Neuronal stem cell (in vitro differentiated cells): ENCODE measurements around the gene CIC. TPM values are rescaled to one million over a fixed set of nuclear protein-coding genes. Genes with fewer than 3 reads are reported as not detected.

Experiments
- DNase-seq: peaks from one replicate; pipeline ENCODE4 v3.0.0-alpha.2; 2013; ENCODE audit warnings: low spot score
- H2AFZ ChIP-seq: one replicate; pipeline ENCODE4 v1.6.1; 2013; ENCODE audit warnings: mild to moderate bottlenecking, low read length, inconsistent platforms
- H2AK5ac ChIP-seq: 2 replicates; pipeline ENCODE4 v1.6.1; 2013; ENCODE audit warnings: low read depth, mild to moderate bottlenecking, inconsistent platforms, low read length, moderate library complexity, mixed read lengths
- H2BK120ac ChIP-seq: 2 replicates; pipeline ENCODE4 v1.6.1; 2013; ENCODE audit warnings: low read depth, mild to moderate bottlenecking, inconsistent platforms, low read length, moderate library complexity, mixed read lengths
- H2BK12ac ChIP-seq: one replicate; pipeline ENCODE4 v1.6.1; 2013; ENCODE audit warnings: low read length, inconsistent platforms
- H2BK15ac ChIP-seq: 2 replicates; pipeline ENCODE4 v1.6.1; 2013; ENCODE audit warnings: mild to moderate bottlenecking, low read length, inconsistent platforms, mixed read lengths
- H2BK5ac ChIP-seq: one replicate; pipeline ENCODE4 v1.6.1; 2013; ENCODE audit warnings: inconsistent platforms, mild to moderate bottlenecking, low read length, moderate library complexity
- H3K14ac ChIP-seq: one replicate; pipeline ENCODE4 v1.6.1; 2013; ENCODE audit warnings: low read length, inconsistent platforms
- H3K18ac ChIP-seq: 2 replicates; pipeline ENCODE4 v1.6.1; 2013; ENCODE audit warnings: low read length, inconsistent platforms
- H3K23ac ChIP-seq: 2 replicates; pipeline ENCODE4 v1.6.1; 2013; ENCODE audit warnings: low read depth, mild to moderate bottlenecking, mixed read lengths, low read length, inconsistent platforms; ENCODE audit not compliant: poor library complexity
- H3K27ac ChIP-seq: replicated peaks from 3 replicates; pipeline ENCODE4 v1.5.1; 2013; ENCODE audit warnings: low read length, inconsistent platforms
- H3K27me3 ChIP-seq, 3 experiments: 2 replicates each; pipeline ENCODE4 v1.6.1; 2013; ENCODE audit warnings: low read length in 3 of 3, mild to moderate bottlenecking in 2 of 3, inconsistent platforms in 1 of 3, low read depth in 1 of 3, mixed read lengths in 1 of 3, moderate library complexity in 1 of 3; ENCODE audit not compliant: control insufficient read depth in 3 of 3, insufficient read depth in 3 of 3
- H3K36me3 ChIP-seq, 2 donors: replicated peaks in 1 of 2; 2 replicates each; pipeline ENCODE4 v1.6.1; 2013; ENCODE audit warnings: low read length in 2 of 2; ENCODE audit not compliant: control insufficient read depth in 2 of 2, insufficient read depth in 2 of 2
- H3K4ac ChIP-seq: 2 replicates; pipeline ENCODE4 v1.6.1; 2013; ENCODE audit warnings: inconsistent platforms, mild to moderate bottlenecking, low read length, moderate library complexity
- H3K4me1 ChIP-seq, 2 donors: 1 replicate in 1 of 2; 2 replicates in 1 of 2; pipeline ENCODE4 v1.6.1; 2013; ENCODE audit warnings: low read length in 2 of 2, low read depth in 1 of 2; ENCODE audit not compliant: control insufficient read depth in 2 of 2, insufficient read depth in 1 of 2
- H3K4me2 ChIP-seq: one replicate; pipeline ENCODE4 v1.6.1; 2013; ENCODE audit warnings: mild to moderate bottlenecking, low read length, inconsistent platforms; ENCODE audit not compliant: insufficient read depth, poor library complexity, severe bottlenecking
- H3K4me3 ChIP-seq, 2 donors: 2 replicates each; pipeline ENCODE4 v1.5.1; 2013; ENCODE audit warnings: low read length in 2 of 2, mild to moderate bottlenecking in 2 of 2, inconsistent platforms in 1 of 2, moderate library complexity in 1 of 2
- H3K79me1 ChIP-seq: one replicate; pipeline ENCODE4 v1.6.1; 2013; ENCODE audit warnings: low read depth, mild to moderate bottlenecking, inconsistent platforms, low read length, moderate library complexity
- H3K9ac ChIP-seq: one replicate; pipeline ENCODE4 v1.6.1; 2013; ENCODE audit warnings: mild to moderate bottlenecking, low read depth, low read length, inconsistent platforms; ENCODE audit not compliant: poor library complexity
- H3K9me3 ChIP-seq, 2 donors: replicated peaks in 1 of 2; 2 replicates each; pipeline versions ENCODE3 to v1.6.1; 2013; ENCODE audit warnings: low read length in 2 of 2, mild to moderate bottlenecking in 2 of 2, inconsistent platforms in 1 of 2, low read depth in 1 of 2, mixed read lengths in 1 of 2, moderate library complexity in 1 of 2; ENCODE audit not compliant: control insufficient read depth in 2 of 2, insufficient read depth in 1 of 2
- H4K8ac ChIP-seq: one replicate; pipeline ENCODE4 v1.6.1; 2013; ENCODE audit warnings: low read depth, mild to moderate bottlenecking, inconsistent platforms, low read length, moderate library complexity
- H4K91ac ChIP-seq: one replicate; pipeline ENCODE4 v1.6.1; 2013; ENCODE audit warnings: low read length, low read depth, mild to moderate bottlenecking, inconsistent platforms; ENCODE audit not compliant: poor library complexity
- WGBS, 2 donors: extraction: QIAGEN DNeasy Blood & Tissue Kit; methylation state at CpG; one replicate each; pipeline ENCODE4 v1.1.7; 2013; ENCODE audit warnings: missing lambda C conversion rate in 2 of 2, mixed read lengths in 1 of 2; ENCODE audit not compliant: insufficient read length in 2 of 2, insufficient replicate concordance in 1 of 2; ENCODE audit errors: extremely low coverage in 2 of 2; 5-methylcytosine and 5-hydroxymethylcytosine counted together
- polyA plus RNA-seq, 2 experiments: library from polyadenylated mRNA; stranded (reverse); fragments of 200-250 nt; gene quantifications; one replicate each; pipeline ENCODE4 v1.2.3, GENCODE V29; 2013

The CIC gene
- polyA plus RNA-seq (2013, experiment 1 of 2), result 38.5 TPM
- 37.8 TPM for polyA plus RNA-seq (2013, experiment 2 of 2)

GRCh38 chr19:42268704-42269477, at the start of gene CIC:
Gene CIC (plus strand): TSS chr19:42269252. CDS start chr19:42271784, 2,532 bp downstream.
- peak within 1 kb of the TSS; percentile 89 for H3K27ac ChIP-seq
- peaks cover 12 to 19% of the 10 kb centered on the region in 2 donors for H3K4me1 ChIP-seq
- H3K36me3 ChIP-seq, result peaks cover 6 to 17% of the 10 kb centered on the region in 2 donors
- H3K79me1 ChIP-seq, result peaks cover 18% of the 10 kb centered on the region
- peak within 1 kb of the TSS; percentile 87 for H3K23ac ChIP-seq
- no peak within 1 kb of the TSS for H3K14ac ChIP-seq
- H4K91ac ChIP-seq, result no peak within 1 kb of the TSS
- peak within 1 kb of the TSS; percentile 92 for H2BK15ac ChIP-seq
- peak within 1 kb of the TSS; percentile 65 to 84 for H3K4me3 ChIP-seq
- H3K18ac ChIP-seq, result peak within 1 kb of the TSS; percentile 100
- H3K9me3 ChIP-seq, result no peaks in the 10 kb centered on the region
- H2AFZ ChIP-seq, result peak within 1 kb of the TSS; percentile 91
- H2BK12ac ChIP-seq, result peak within 1 kb of the TSS; percentile 41
- no peak within 1 kb of the TSS for H4K8ac ChIP-seq
- H2BK5ac ChIP-seq, result peak within 1 kb of the TSS; percentile 97
- peak within 1 kb of the TSS; percentile 90 for H3K4me2 ChIP-seq
- peak within 1 kb of the TSS; percentile 91 for H3K9ac ChIP-seq
- no peaks in the 10 kb centered on the region for H3K27me3 ChIP-seq
- H2BK120ac ChIP-seq, result no peak within 1 kb of the TSS
- DNase-seq, result peak; percentile 100
- peak within 1 kb of the TSS; percentile 90 for H2AK5ac ChIP-seq
- WGBS, 2 donors, result no CpG with 5 or more reads among the region's 52 CpGs
- H3K4ac ChIP-seq, result peak within 1 kb of the TSS; percentile 37

- H2AFZ ChIP-seq, result peak within 1 kb of the TSS; percentile 84
- H3K79me1 ChIP-seq, result peaks cover 17% of the 10 kb centered on the region
- H3K27ac ChIP-seq, result peak within 1 kb of the TSS; percentile 89
- H4K8ac ChIP-seq, result no peak within 1 kb of the TSS
- peak within 1 kb of the TSS; percentile 74 for H2AK5ac ChIP-seq
- no peak within 1 kb of the TSS for H4K91ac ChIP-seq
- H2BK12ac ChIP-seq, result no peak within 1 kb of the TSS
- H3K9me3 ChIP-seq, result no peaks in the 10 kb centered on the region
- H3K18ac ChIP-seq, result peak within 1 kb of the TSS; percentile 81
- H3K4me3 ChIP-seq, result peak within 1 kb of the TSS; percentile 66 to 90
- DNase-seq, result peak; percentile 99
- no CpG with 5 or more reads among the region's 53 CpGs for WGBS, 2 donors
- peak within 1 kb of the TSS; percentile 82 for H2BK5ac ChIP-seq
- no peak within 1 kb of the TSS for H2BK120ac ChIP-seq
- peak within 1 kb of the TSS; percentile 56 for H3K14ac ChIP-seq
- H3K23ac ChIP-seq, result peak within 1 kb of the TSS; percentile 22
- peak within 1 kb of the TSS; percentile 88 for H3K9ac ChIP-seq
- no peaks in the 10 kb centered on the region for H3K27me3 ChIP-seq
- H3K4ac ChIP-seq, result no peak within 1 kb of the TSS
- peaks cover 14 to 19% of the 10 kb centered on the region in 2 donors for H3K4me1 ChIP-seq
- peak within 1 kb of the TSS; percentile 81 for H3K4me2 ChIP-seq
- peaks cover 20 to 29% of the 10 kb centered on the region in 2 donors for H3K36me3 ChIP-seq
- H2BK15ac ChIP-seq, result peak within 1 kb of the TSS; percentile 37
Measured at GRCh38 chr19:42219812-42220750, 49.0 kb upstream of the CIC start, which contains the start of gene ZNF526. Gene ZNF526 (plus strand): TSS chr19:42220312. CDS start chr19:42224404, 4,092 bp downstream.

GRCh38 chr19:42220751-42221097, 48.3 kb upstream of the CIC start:
- H4K91ac ChIP-seq, result no peak overlapping the region
- H2BK5ac ChIP-seq, result peak overlapping the region; percentile 82
- DNase-seq, result no peak
- H3K27ac ChIP-seq, result peak overlapping the region; percentile 89
- peaks cover 14 to 16% of the 10 kb centered on the region in 2 donors for H3K4me1 ChIP-seq
- H3K9ac ChIP-seq, result peak overlapping the region; percentile 64
- peak overlapping the region; percentile 74 for H2AK5ac ChIP-seq
- WGBS, 2 donors, result no CpG with 5 or more reads among the region's 6 CpGs
- H3K36me3 ChIP-seq, result peaks cover 19 to 32% of the 10 kb centered on the region in 2 donors
- peak overlapping the region; percentile 66 to 90 for H3K4me3 ChIP-seq
- peak overlapping the region; percentile 81 for H3K4me2 ChIP-seq
- H3K14ac ChIP-seq, result no peak overlapping the region
- peak overlapping the region; percentile 27 for H3K18ac ChIP-seq
- no peaks in the 10 kb centered on the region for H3K9me3 ChIP-seq
- no peak overlapping the region for H2BK12ac ChIP-seq
- no peak overlapping the region for H2BK120ac ChIP-seq
- no peak overlapping the region for H2BK15ac ChIP-seq
- H4K8ac ChIP-seq, result no peak overlapping the region
- no peak overlapping the region for H3K23ac ChIP-seq
- peak overlapping the region; percentile 84 for H2AFZ ChIP-seq
- no peaks in the 10 kb centered on the region for H3K27me3 ChIP-seq
- no peak overlapping the region for H3K4ac ChIP-seq
- H3K79me1 ChIP-seq, result peaks cover 14% of the 10 kb centered on the region
